Loucy (cell line): ENCODE data around the gene TDRD15.

Experiments used
- H2AFZ ChIP-seq: fragments of 200-600 bp; sonication (generic); 2 replicates; pipeline ENCODE4 v1.6.0; 2016; ENCODE audit warnings: antibody characterized with exemption, mild to moderate bottlenecking, low read length, moderate library complexity
- H3F3A ChIP-seq: fragments of 200-600 bp; 2 replicates; pipeline ENCODE4 v1.6.0; 2016; ENCODE audit warnings: antibody characterized with exemption, low read depth, mild to moderate bottlenecking
- H3K27me3 ChIP-seq: fragments of 200-600 bp; sonication (generic); 2 replicates; pipeline ENCODE4 v1.6.1; 2014; ENCODE audit warnings: low read length, mild to moderate bottlenecking; ENCODE audit not compliant: insufficient read depth, poor library complexity, severe bottlenecking
- H3K36me3 ChIP-seq: fragments of 200-600 bp; sonication (generic); 2 replicates; pipeline ENCODE4 v1.6.1; 2016; ENCODE audit warnings: low read length; ENCODE audit not compliant: insufficient read depth
- H3K4me1 ChIP-seq: fragments of 200-600 bp; sonication (generic); 2 replicates; pipeline ENCODE4 v1.5.1; 2014; ENCODE audit warnings: low read length, mild to moderate bottlenecking; ENCODE audit not compliant: insufficient read depth, poor library complexity, severe bottlenecking
- H3K4me2 ChIP-seq: fragments of 200-600 bp; sonication (generic); 2 replicates; pipeline ENCODE4 v1.6.0; 2014; ENCODE audit warnings: antibody characterized with exemption, low read length, low read depth, mild to moderate bottlenecking; ENCODE audit not compliant: poor library complexity, severe bottlenecking
- H3K4me3 ChIP-seq: fragments of 200-600 bp; sonication (generic); 2 replicates; pipeline ENCODE4 v1.5.1; 2014; ENCODE audit warnings: low read length, mild to moderate bottlenecking, mixed read lengths; ENCODE audit not compliant: poor library complexity, severe bottlenecking
- H3K79me2 ChIP-seq: fragments of 200-600 bp; sonication (generic); 2 replicates; pipeline ENCODE4 v1.6.1; 2014; ENCODE audit warnings: low read length; ENCODE audit not compliant: insufficient read depth
- H3K9ac ChIP-seq: fragments of 200-600 bp; sonication (generic); 2 replicates; pipeline ENCODE4 v1.6.0; 2014; ENCODE audit warnings: mild to moderate bottlenecking, low read depth, low read length, moderate library complexity; ENCODE audit not compliant: poor library complexity, severe bottlenecking
- H3K9me2 ChIP-seq: fragments of 200-600 bp; sonication (generic); replicated peaks from 2 replicates; pipeline ENCODE4 v1.6.1; 2016; ENCODE audit warnings: low read depth, low read length, mixed read lengths
- H3K9me3 ChIP-seq: fragments of 200-600 bp; sonication (generic); 2 replicates; pipeline ENCODE4 v1.6.1; 2014; ENCODE audit warnings: mild to moderate bottlenecking, antibody characterized with exemption, low read length, low read depth; ENCODE audit not compliant: insufficient read depth
- H4K20me1 ChIP-seq: fragments of 200-600 bp; sonication (generic); 2 replicates; pipeline ENCODE4 v1.6.0; 2014; ENCODE audit warnings: antibody characterized with exemption, low read length, mild to moderate bottlenecking; ENCODE audit not compliant: insufficient read depth, poor library complexity, severe bottlenecking
- CTCF ChIP-seq: fragments of 200-600 bp; sonication (generic); conservative IDR thresholded peaks from 2 replicates; pipeline ENCODE4 v1.5.1; 2014; ENCODE audit warnings: mild to moderate bottlenecking, antibody characterized with exemption, low read length
- EZH2phosphoT487 ChIP-seq: fragments of 200-600 bp; IDR thresholded peaks from 2 replicates; pipeline ENCODE4 v1.6.1; 2018; ENCODE audit warnings: antibody characterized with exemption, mild to moderate bottlenecking, moderate library complexity, borderline replicate concordance

TDRD15 gene

GRCh38 chr2:21095714-21096113, 28.1 kb upstream of the TDRD15 start:
- no peak for TF ChIP-seq EZH2phosphoT487
- no peak for TF ChIP-seq CTCF

GRCh38 chr2:21096458-21096857, 27.3 kb upstream of the TDRD15 start:
- Histone ChIP-seq H3K27me3 (no peaks in the 10 kb centered on the region), H3K4me2 (no peak overlapping the region), H3K36me3 (no peaks in the 10 kb centered on the region), H3K4me3 (no peak overlapping the region), H3K79me2 (no peaks in the 10 kb centered on the region), H2AFZ (no peak overlapping the region), H3K9me3 (no peaks in the 10 kb centered on the region), H3K9ac (no peak overlapping the region), H3K9me2 (no peaks in the 10 kb centered on the region), H3F3A (no peaks in the 10 kb centered on the region), H4K20me1 (no peaks in the 10 kb centered on the region), H3K4me1 (no peaks in the 10 kb centered on the region)
- no peak for TF ChIP-seq EZH2phosphoT487
- no peak for TF ChIP-seq CTCF

More at GRCh38 chr2:21095714-21096113, 28.1 kb upstream of the TDRD15 start:
- H3K4me3 ChIP-seq = no peak overlapping the region
- H2AFZ ChIP-seq = no peak overlapping the region
- no peaks in the 10 kb centered on the region for H3F3A ChIP-seq
- H3K9me2 ChIP-seq = no peaks in the 10 kb centered on the region
- H4K20me1 ChIP-seq = no peaks in the 10 kb centered on the region
- H3K4me2 ChIP-seq = no peak overlapping the region
- no peaks in the 10 kb centered on the region for H3K79me2 ChIP-seq
- H3K36me3 ChIP-seq = no peaks in the 10 kb centered on the region
- no peaks in the 10 kb centered on the region for H3K4me1 ChIP-seq
- no peak overlapping the region for H3K9ac ChIP-seq
- H3K27me3 ChIP-seq = no peaks in the 10 kb centered on the region
- no peaks in the 10 kb centered on the region for H3K9me3 ChIP-seq

- Histone ChIP-seq H2AFZ (no peak overlapping the region), H3K79me2 (no peaks in the 10 kb centered on the region), H3K9ac (no peak overlapping the region), H3K4me3 (no peak overlapping the region), H3K9me3 (no peaks in the 10 kb centered on the region), H3K27me3 (no peaks in the 10 kb centered on the region), H3K36me3 (no peaks in the 10 kb centered on the region), H4K20me1 (no peaks in the 10 kb centered on the region), H3K4me2 (no peak overlapping the region), H3K4me1 (no peaks in the 10 kb centered on the region), H3K9me2 (no peaks in the 10 kb centered on the region), H3F3A (no peaks in the 10 kb centered on the region)
- TF ChIP-seq EZH2phosphoT487 = no peak
- TF ChIP-seq CTCF = no peak
These were observed 26.4 kb upstream of the TDRD15 start for GRCh38 chr2:21097331-21097730.
